IPS DF 4.7 (cell line): ENCODE results near the gene PROM2.

ENCODE experiments used
- DNase-seq: peaks from one replicate; pipeline ENCODE4 v3.0.0-alpha.2; 2013; ENCODE audit warnings: low spot score; ENCODE audit errors: extremely low read depth

The PROM2 gene

GRCh38 chr2:95320344-95320712 is 46.1 kb downstream of the PROM2 start:
- no peak for DNase-seq

- no peak for DNase-seq
Observed at GRCh38 chr2:95320986-95321767, 46.9 kb downstream of the PROM2 start.

GRCh38 chr2:95323347-95324155 is 49.3 kb downstream of the PROM2 start:
- no peak for DNase-seq

- DNase-seq, result no peak
Observed at GRCh38 chr2:95325026-95325425, 50.8 kb downstream of the PROM2 start.

- no peak for DNase-seq
Observed at GRCh38 chr2:95325590-95326432, 51.6 kb downstream of the PROM2 start.

GRCh38 chr2:95326433-95327140 is 52.3 kb downstream of the PROM2 start:
- DNase-seq, result no peak

- no peak for DNase-seq
Observed at GRCh38 chr2:95327861-95328260, 53.6 kb downstream of the PROM2 start.

- no peak for DNase-seq
Observed at GRCh38 chr2:95328358-95329125, 54.3 kb downstream of the PROM2 start.

- no peak for DNase-seq
Observed at GRCh38 chr2:95329401-95329800, 55.2 kb downstream of the PROM2 start.

- no peak for DNase-seq
Observed at GRCh38 chr2:95329891-95330793, 55.9 kb downstream of the PROM2 start.

- DNase-seq, result no peak
Observed at GRCh38 chr2:95330794-95331338, 56.6 kb downstream of the PROM2 start.

GRCh38 chr2:95331606-95332005 is 57.4 kb downstream of the PROM2 start:
- no peak for DNase-seq

- DNase-seq, result no peak
Observed at GRCh38 chr2:95332036-95332435, 57.8 kb downstream of the PROM2 start.

- DNase-seq, result no peak
Observed at GRCh38 chr2:95333056-95333455, 58.8 kb downstream of the PROM2 start.

GRCh38 chr2:95333888-95334338 is 59.7 kb downstream of the PROM2 start:
- no peak for DNase-seq

GRCh38 chr2:95334916-95335641 is 60.8 kb downstream of the PROM2 start:
- DNase-seq, result no peak

- no peak for DNase-seq
Observed at GRCh38 chr2:95336406-95336805, 62.2 kb downstream of the PROM2 start.

- no peak for DNase-seq
Observed at GRCh38 chr2:95337829-95338228, 63.6 kb downstream of the PROM2 start.
